ENCODE measurements around the gene FAM50A.

FAM50A gene

DNA sequence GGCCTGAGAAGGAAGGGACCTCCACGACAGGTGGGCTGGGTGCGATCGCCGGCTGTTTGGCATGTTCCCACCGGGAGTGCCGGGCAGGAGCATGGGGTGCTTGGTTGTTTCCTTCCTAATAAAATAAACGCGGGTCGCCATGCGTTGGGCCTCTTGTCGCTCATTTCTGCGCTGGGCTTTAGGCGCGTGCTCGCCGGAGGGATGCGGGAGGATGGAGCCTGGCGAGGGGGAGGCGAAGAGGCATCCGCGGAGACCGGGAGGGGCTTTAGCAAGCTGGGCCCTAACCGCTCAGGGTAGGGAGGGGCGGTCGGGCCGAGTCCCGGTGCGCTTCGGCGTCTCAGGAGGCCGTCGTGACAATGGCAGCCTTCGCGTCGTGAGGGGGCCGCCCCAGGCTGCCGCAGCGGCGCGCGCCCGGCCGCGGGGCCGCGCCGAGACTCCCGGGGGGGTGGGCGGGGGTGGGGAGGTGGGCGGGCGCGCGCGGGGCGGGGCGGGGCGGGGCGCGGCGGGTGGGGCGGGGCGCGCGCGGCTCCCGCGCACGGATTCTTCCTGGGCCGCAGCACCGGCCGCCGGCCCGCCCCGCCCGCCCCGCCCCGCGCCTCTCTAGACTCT, 7.5 kb upstream of the FAM50A start:
- peak overlapping the region; percentile 61; the same call in 1 of the 2 replicates for H3K4me3 ChIP-seq (ENCODE audit: low read depth, low read length)
- no peak for DNase-seq (ENCODE audit: low read depth)
- TF ChIP-seq, protein P1, sequence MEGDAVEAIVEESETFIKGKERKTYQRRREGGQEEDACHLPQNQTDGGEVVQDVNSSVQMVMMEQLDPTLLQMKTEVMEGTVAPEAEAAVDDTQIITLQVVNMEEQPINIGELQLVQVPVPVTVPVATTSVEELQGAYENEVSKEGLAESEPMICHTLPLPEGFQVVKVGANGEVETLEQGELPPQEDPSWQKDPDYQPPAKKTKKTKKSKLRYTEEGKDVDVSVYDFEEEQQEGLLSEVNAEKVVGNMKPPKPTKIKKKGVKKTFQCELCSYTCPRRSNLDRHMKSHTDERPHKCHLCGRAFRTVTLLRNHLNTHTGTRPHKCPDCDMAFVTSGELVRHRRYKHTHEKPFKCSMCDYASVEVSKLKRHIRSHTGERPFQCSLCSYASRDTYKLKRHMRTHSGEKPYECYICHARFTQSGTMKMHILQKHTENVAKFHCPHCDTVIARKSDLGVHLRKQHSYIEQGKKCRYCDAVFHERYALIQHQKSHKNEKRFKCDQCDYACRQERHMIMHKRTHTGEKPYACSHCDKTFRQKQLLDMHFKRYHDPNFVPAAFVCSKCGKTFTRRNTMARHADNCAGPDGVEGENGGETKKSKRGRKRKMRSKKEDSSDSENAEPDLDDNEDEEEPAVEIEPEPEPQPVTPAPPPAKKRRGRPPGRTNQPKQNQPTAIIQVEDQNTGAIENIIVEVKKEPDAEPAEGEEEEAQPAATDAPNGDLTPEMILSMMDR (IDR thresholded peaks at IDR 0.05; ENCODE audit: control insufficient read depth, extremely low read depth, insufficient read depth) = no peak

DNA sequence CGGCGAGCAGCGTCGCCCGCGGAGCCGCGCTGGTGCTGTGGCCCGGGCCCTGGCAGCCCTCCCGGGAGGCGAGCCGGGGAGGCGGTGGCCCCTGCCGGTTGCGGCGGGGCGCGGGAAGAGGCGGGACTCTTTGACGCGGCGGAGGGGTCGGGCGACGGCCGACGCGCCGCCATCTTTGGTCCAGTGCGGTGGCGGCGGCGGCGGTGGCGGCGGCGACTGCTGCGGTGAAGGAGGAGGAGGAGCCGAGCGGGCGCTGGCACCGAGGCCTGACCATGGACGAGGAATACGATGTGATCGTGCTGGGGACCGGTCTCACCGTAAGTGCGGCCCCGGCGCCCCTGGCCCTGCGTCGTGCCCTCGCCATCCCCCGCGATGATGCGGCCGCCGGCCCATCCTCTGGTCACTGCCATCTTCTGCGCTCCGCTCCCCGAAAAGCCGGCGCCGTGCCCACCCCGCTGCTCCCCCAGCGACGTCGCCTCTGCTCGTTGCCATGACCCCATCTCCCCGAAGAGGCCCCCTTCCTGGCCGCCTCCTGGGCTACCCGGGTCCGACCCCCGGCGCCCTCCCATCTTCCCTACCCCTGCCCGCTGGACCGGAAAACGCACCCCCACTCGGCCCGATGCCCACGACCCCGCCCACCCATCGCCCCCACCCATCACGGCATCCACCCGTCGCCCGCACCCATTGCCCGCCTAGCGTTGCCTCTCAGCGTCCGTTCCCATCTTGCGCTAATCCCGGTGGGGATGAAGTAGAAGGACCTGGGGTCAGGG, 6.8 kb upstream of the FAM50A start, which contains the start of gene GDI1:
Gene GDI1 (plus strand): TSS at position 172 of the 770 bp plus-strand sequence. CDS start 101 bp downstream, at position 273.
- no peak for DNase-seq (ENCODE audit: low read depth)
- TF ChIP-seq, protein P1 (IDR thresholded peaks at IDR 0.05; ENCODE audit: control insufficient read depth, extremely low read depth, insufficient read depth) = no peak
- H3K4me3 ChIP-seq (ENCODE audit: low read depth, low read length) = peak within 1 kb of the TSS; percentile 61

DNA sequence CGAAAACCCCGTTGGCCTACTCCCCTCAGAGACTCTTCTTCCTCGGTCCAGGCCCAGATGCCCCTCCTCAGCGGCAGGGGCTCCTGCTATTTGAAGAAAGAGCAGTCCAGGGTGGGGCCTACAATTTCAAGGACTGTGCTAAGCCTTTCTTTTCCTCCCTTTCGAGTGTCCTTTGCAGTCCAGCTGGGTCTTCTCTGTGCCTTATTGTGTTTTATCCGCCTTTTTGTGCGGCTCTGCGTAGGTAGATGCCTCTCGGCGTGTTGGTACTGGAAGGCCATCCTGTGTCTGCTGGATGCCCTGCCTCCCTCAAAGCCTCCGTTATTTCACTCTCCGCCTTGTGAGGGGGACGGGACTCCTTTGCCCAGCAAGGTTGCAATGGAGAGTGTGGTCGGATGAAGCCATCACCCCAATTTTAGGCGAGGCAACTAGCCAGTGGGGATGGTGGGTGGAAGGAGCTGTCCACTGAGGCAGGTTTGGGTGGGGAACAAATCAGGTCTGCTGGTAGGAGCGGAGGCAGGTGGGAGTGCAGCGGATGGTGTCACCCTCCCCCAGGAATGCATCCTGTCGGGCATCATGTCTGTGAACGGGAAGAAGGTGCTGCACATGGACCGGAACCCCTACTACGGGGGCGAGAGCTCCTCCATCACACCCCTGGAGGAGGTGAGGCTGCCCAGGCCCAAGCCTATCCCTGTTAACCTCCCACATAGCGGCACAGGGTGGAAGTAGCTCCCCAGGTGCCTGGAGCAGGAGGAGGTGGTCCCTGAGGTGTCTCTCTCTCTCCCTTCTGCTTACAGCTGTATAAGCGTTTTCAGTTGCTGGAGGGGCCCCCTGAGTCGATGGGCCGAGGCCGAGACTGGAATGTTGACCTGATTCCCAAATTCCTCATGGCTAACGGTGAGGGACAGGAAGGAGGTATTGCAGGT, 5.7 kb upstream of the FAM50A start:
- TF ChIP-seq, protein P1 (IDR thresholded peaks at IDR 0.05; ENCODE audit: control insufficient read depth, extremely low read depth, insufficient read depth) = no peak
- DNase-seq (ENCODE audit: low read depth) = no peak
- peak overlapping the region; percentile 61 for H3K4me3 ChIP-seq (ENCODE audit: low read depth, low read length)

DNA sequence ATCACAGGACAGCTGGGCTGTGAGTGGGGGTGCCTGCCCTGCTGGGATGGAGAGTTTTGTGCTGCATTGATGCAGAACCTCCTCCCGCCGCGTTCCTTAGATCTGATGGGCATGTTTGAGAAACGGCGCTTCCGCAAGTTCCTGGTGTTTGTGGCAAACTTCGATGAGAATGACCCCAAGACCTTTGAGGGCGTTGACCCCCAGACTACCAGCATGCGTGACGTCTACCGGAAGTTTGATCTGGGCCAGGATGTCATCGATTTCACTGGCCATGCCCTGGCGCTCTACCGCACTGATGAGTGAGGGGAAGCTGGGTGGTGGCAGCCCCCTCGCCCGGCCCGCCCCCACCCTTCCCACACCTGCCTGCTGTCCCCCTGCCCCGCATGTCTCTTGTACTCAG, 4.1 kb upstream of the FAM50A start:
- no peak overlapping the region for H3K4me3 ChIP-seq (ENCODE audit: low read depth, low read length)
- DNase-seq (ENCODE audit: low read depth) = no peak
- TF ChIP-seq, protein P1 (IDR thresholded peaks at IDR 0.05; ENCODE audit: control insufficient read depth, extremely low read depth, insufficient read depth) = no peak

DNA sequence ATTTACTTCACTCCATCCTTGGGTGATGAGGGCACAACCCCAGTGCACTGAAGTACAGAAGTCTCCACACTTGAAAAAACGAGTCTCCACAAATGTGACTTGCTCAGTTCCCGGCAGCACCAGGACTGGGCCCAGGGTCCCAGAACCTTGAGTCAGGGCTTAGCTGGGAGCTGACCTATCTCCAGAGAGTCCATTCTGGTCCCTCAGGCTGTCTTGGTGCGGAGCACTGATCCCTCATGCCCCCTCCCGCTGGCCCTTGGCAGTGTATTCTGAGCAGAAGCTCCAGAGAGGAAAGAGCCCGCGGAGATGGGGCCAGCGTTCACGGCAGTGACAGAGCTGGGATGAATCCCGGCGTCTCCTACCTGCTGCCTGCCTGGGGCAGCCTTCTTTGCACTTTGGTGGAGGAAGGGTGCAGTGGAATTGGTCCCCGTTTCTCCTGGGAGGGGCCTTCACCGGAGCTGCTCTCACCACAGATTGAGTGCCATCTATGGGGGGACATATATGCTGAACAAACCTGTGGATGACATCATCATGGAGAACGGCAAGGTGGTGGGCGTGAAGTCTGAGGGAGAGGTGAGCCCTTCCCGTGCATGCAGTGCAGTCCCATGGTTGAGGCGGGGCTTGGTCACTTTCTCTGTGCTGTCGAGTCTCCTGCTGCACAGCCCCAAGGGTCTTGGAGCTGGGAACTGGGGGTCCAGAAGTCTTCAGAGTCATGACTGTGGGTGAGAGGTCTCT, 3.2 kb upstream of the FAM50A start:
- TF ChIP-seq, protein P1 (IDR thresholded peaks at IDR 0.05; ENCODE audit: control insufficient read depth, extremely low read depth, insufficient read depth) = no peak
- no peak for DNase-seq (ENCODE audit: low read depth)
- no peak overlapping the region for H3K4me3 ChIP-seq (ENCODE audit: low read depth, low read length)

DNA sequence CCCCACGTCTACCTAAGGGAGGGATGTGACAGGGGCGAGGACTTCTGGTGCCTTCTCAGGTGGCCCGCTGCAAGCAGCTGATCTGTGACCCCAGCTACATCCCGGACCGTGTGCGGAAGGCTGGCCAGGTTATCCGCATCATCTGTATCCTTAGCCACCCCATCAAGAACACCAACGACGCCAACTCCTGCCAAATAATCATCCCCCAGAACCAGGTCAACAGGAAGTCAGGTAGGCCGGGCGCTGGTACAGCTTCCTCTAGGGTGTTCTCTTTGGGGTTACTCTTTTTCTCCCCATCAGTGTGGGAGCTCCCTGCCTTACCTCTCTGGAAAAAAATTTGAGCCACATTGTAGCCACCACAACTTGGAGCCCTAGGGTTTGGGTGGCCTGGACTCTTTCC, 2.4 kb upstream of the FAM50A start:
- no peak for DNase-seq (ENCODE audit: low read depth)
- H3K4me3 ChIP-seq (ENCODE audit: low read depth, low read length) = no peak overlapping the region
- TF ChIP-seq, protein P1 (IDR thresholded peaks at IDR 0.05; ENCODE audit: control insufficient read depth, extremely low read depth, insufficient read depth) = no peak
